Sigmoid colon (tissue), 7 donors: ENCODE results near the gene LEF1. TPM values are rescaled to one million over a fixed set of nuclear protein-coding genes. Genes with fewer than 3 reads are reported as not detected.

Experiments used
- DNase-seq: peaks from one replicate; pipeline ENCODE4 v3.0.0-alpha.2; 2019
- H3K27ac ChIP-seq, 4 donors: fragments of 200-600 bp; sonication (generic); one replicate each; pipeline ENCODE4 v1.5.1; 2016 to 2019; ENCODE audit warnings: mild to moderate bottlenecking in 1 of 4
- H3K27me3 ChIP-seq, 3 donors: fragments of 200-600 bp; sonication (generic); one replicate each; pipeline ENCODE4 v1.5.1; 2019; ENCODE audit warnings: mild to moderate bottlenecking in 1 of 3
- H3K36me3 ChIP-seq, 4 donors: fragments of 200-600 bp; sonication (generic); one replicate each; pipeline ENCODE4 v1.5.1; 2016 to 2019
- H3K4me1 ChIP-seq, 4 donors: fragments of 200-600 bp; sonication (generic); one replicate each; pipeline ENCODE4 v1.5.1; 2017 to 2019
- H3K4me3 ChIP-seq, 4 donors: fragments of 200-600 bp; sonication (generic); one replicate each; pipeline ENCODE4 v1.5.1; 2017 to 2019; ENCODE audit warnings: mild to moderate bottlenecking in 2 of 4, moderate library complexity in 1 of 4
- H3K9me3 ChIP-seq, 4 donors: fragments of 200-600 bp in 3 of 4; sonication (generic) in 3 of 4; one replicate each; pipeline versions ENCODE4 v1.5.1 to v1.6.1; 2013 to 2019
- CTCF ChIP-seq, 4 experiments: fragments of 450-650 bp in 3 of 4; fragments of 200-600 bp in 1 of 4; IDR thresholded peaks; one replicate each; pipeline ENCODE4 v1.5.1; 2016 to 2019; ENCODE audit warnings: antibody characterized with exemption in 4 of 4, mild to moderate bottlenecking in 3 of 4, moderate library complexity in 2 of 4
- EP300 ChIP-seq, 4 donors: sonication (generic); formaldehyde crosslinking; IDR thresholded peaks; one replicate each; pipeline ENCODE4 v1.6.1; 2017; ENCODE audit warnings: antibody characterized with exemption in 4 of 4
- POLR2A ChIP-seq, 2 donors: fragments of 450-650 bp; IDR thresholded peaks; one replicate each; pipeline ENCODE4 v1.6.1; 2016; ENCODE audit warnings: antibody characterized with exemption in 2 of 2, mild to moderate bottlenecking in 2 of 2, moderate library complexity in 2 of 2
- POLR2AphosphoS5 ChIP-seq, 4 donors: sonication (generic); formaldehyde crosslinking; IDR thresholded peaks; one replicate each; pipeline ENCODE4 v1.6.1; 2017; ENCODE audit warnings: antibody characterized with exemption in 4 of 4
- WGBS, 2 donors: extraction: QIAGEN DNeasy Blood & Tissue Kit; methylation state at CpG; one replicate each; pipeline ENCODE4 v1.1.7; 2013; 5-methylcytosine and 5-hydroxymethylcytosine counted together
- intact Hi-C: fragments of 100-400 bp; cut with DNase I; formaldehyde crosslinking; loops from one replicate; pipeline ENCODE4 v1.15.1; 2023
- polyA plus RNA-seq, 3 donors: library from polyadenylated mRNA; stranded (reverse); fragments of 200-250 nt; gene quantifications; one replicate each; pipeline ENCODE4 v1.2.3, GENCODE V29; 2013
- total RNA-seq, 4 donors: library from RNA; depleted of rRNA; stranded (reverse); fragments of >200 nt; gene quantifications; one replicate each; pipeline ENCODE4 v1.1.0, GENCODE V29; 2016
- donor health status: healthy with polysubstance abuse.
- donor health status: Bipolar disorder and iron deficiency.
- donor health status: healthy.

The LEF1 gene
- total and polyA plus RNA-seq, 7 donors, result 0.83 to 25.3 (median 3.2) TPM; not detected in 1

- Histone ChIP-seq H3K9me3 (no peaks in the 10 kb centered on the region), H3K4me1 (no peaks in the 10 kb centered on the region), H3K27ac (no peak overlapping the region), H3K36me3 (peaks cover 0 to 36% (median 17%) of the 10 kb centered on the region in 4 donors), H3K27me3 (no peaks in the 10 kb centered on the region), H3K4me3 (no peak overlapping the region)
- TF ChIP-seq CTCF (IDR thresholded peaks at IDR 0.05), result no peak
- no peak for TF ChIP-seq EP300 (IDR thresholded peaks at IDR 0.05)
- TF ChIP-seq POLR2A (IDR thresholded peaks at IDR 0.05), result no peak
- TF ChIP-seq POLR2AphosphoS5 (IDR thresholded peaks at IDR 0.05), result no peak
- intact Hi-C loops, result no loop called here
- 86% methylated on average over 2 of the region's 2 CpGs for WGBS, 2 donors
- no peak for DNase-seq
These were observed 130.8 kb downstream of the LEF1 start for GRCh38 chr4:108037884-108038283.

- Histone ChIP-seq H3K27ac (no peak overlapping the region), H3K9me3 (no peaks in the 10 kb centered on the region), H3K4me1 (no peaks in the 10 kb centered on the region), H3K4me3 (no peak overlapping the region), H3K27me3 (no peaks in the 10 kb centered on the region), H3K36me3 (peaks cover 0 to 51% (median 18%) of the 10 kb centered on the region in 4 donors)
- intact Hi-C loops, result no loop called here
- TF ChIP-seq CTCF (IDR thresholded peaks at IDR 0.05), result no peak
- no peak for TF ChIP-seq EP300 (IDR thresholded peaks at IDR 0.05)
- no peak for TF ChIP-seq POLR2AphosphoS5 (IDR thresholded peaks at IDR 0.05)
- no peak for TF ChIP-seq POLR2A (IDR thresholded peaks at IDR 0.05)
- DNase-seq, result no peak
- WGBS, 2 donors, result 49 to 88% methylated on average over 7 of the region's 7 CpGs
These were observed 132.5 kb downstream of the LEF1 start for GRCh38 chr4:108036213-108036612.

GRCh38 chr4:108035691-108036090 is 133.0 kb downstream of the LEF1 start:
- no peak overlapping the region for H3K27ac ChIP-seq
- TF ChIP-seq EP300 (IDR thresholded peaks at IDR 0.05) (no peak), POLR2AphosphoS5 (IDR thresholded peaks at IDR 0.05) (no peak), CTCF (IDR thresholded peaks at IDR 0.05) (no peak), POLR2A (IDR thresholded peaks at IDR 0.05) (no peak)

GRCh38 chr4:108034565-108034964 is 134.2 kb downstream of the LEF1 start:
- no peak for DNase-seq
- 66 to 89% methylated on average over 7 of the region's 7 CpGs for WGBS, 2 donors
- H3K36me3 ChIP-seq, result peaks cover 0 to 63% (median 23%) of the 10 kb centered on the region in 4 donors
- intact Hi-C loops, result no loop called here
- H3K4me3 ChIP-seq, result no peak overlapping the region
- H3K9me3 ChIP-seq, result no peaks in the 10 kb centered on the region
- no peak overlapping the region for H3K27ac ChIP-seq
- H3K27me3 ChIP-seq, result no peaks in the 10 kb centered on the region
- TF ChIP-seq EP300 (IDR thresholded peaks at IDR 0.05) (no peak), CTCF (IDR thresholded peaks at IDR 0.05) (no peak), POLR2A (IDR thresholded peaks at IDR 0.05) (no peak), POLR2AphosphoS5 (IDR thresholded peaks at IDR 0.05) (no peak)
- H3K4me1 ChIP-seq, result no peaks in the 10 kb centered on the region

More at GRCh38 chr4:108035691-108036090, 133.0 kb downstream of the LEF1 start:
- H3K9me3 ChIP-seq, result no peaks in the 10 kb centered on the region
- H3K4me1 ChIP-seq, result no peaks in the 10 kb centered on the region
- intact Hi-C loops, result no loop called here
- no peaks in the 10 kb centered on the region for H3K27me3 ChIP-seq
- 58 to 93% methylated on average over 6 of the region's 6 CpGs for WGBS, 2 donors
- H3K4me3 ChIP-seq, result no peak overlapping the region
- peaks cover 0 to 57% (median 20%) of the 10 kb centered on the region in 4 donors for H3K36me3 ChIP-seq
- DNase-seq, result no peak

- TF ChIP-seq EP300 (IDR thresholded peaks at IDR 0.05) (no peak), POLR2AphosphoS5 (IDR thresholded peaks at IDR 0.05) (no peak), POLR2A (IDR thresholded peaks at IDR 0.05) (no peak), CTCF (IDR thresholded peaks at IDR 0.05) (no peak)
- Histone ChIP-seq H3K27ac (no peak overlapping the region), H3K36me3 (peaks cover 5 to 76% (median 35%) of the 10 kb centered on the region in 4 donors), H3K4me3 (no peak overlapping the region), H3K9me3 (no peaks in the 10 kb centered on the region), H3K4me1 (no peaks in the 10 kb centered on the region), H3K27me3 (no peaks in the 10 kb centered on the region)
- intact Hi-C loops, result no loop called here
- no peak for DNase-seq
These were observed 135.4 kb downstream of the LEF1 start for GRCh38 chr4:108033348-108033747.
